HG02623 (cell line): Measurements from ENCODE around the gene PARP2.
A peak's percentile ranks its signal among the peaks of the same experiment; 100 is the strongest.
"Not testable (repeated sequence)": the region's sequence is repeated elsewhere in the genome, so short reads cannot be mapped to it uniquely, and the experiment has no call there.

Source experiments
- ATAC-seq: cut with Tn5 transposase; IDR thresholded peaks from one replicate; pipeline ENCODE4 v1.9.1; 2021; ENCODE audit warnings: moderate library complexity; ENCODE audit not compliant: unreplicated experiment

Gene PARP2

GRCh38 chr14:20343092-20343861 lies at the start of gene PARP2:
TSS of gene PARP2 (plus strand) at chr14:20343635. CDS start at chr14:20343642, 7 bp downstream.
- ATAC-seq: peak; percentile 90

DNA sequence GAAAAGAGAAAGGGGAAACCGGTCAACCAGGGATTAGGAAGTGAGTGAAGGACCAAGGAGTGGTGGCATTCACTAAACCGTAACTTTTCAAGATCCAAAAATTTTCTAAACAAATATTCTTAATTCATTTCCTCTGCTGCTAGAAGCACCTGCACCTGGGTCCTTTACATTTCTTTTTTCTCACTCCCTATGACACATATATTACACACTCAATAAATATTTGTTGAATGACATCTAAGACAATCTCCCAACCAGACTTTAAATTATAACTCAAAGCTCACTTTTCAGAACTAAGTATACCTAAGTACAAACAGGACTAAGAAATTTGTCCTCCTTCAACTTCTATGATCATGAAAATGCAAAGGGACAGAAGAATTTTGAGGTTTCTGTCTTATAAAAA lies 48.8 kb upstream of the PARP2 start:
- ATAC-seq: no peak

GRCh38 chr14:20295067-20295466 lies 48.4 kb upstream of the PARP2 start:
- ATAC-seq: peak; percentile 87

DNA sequence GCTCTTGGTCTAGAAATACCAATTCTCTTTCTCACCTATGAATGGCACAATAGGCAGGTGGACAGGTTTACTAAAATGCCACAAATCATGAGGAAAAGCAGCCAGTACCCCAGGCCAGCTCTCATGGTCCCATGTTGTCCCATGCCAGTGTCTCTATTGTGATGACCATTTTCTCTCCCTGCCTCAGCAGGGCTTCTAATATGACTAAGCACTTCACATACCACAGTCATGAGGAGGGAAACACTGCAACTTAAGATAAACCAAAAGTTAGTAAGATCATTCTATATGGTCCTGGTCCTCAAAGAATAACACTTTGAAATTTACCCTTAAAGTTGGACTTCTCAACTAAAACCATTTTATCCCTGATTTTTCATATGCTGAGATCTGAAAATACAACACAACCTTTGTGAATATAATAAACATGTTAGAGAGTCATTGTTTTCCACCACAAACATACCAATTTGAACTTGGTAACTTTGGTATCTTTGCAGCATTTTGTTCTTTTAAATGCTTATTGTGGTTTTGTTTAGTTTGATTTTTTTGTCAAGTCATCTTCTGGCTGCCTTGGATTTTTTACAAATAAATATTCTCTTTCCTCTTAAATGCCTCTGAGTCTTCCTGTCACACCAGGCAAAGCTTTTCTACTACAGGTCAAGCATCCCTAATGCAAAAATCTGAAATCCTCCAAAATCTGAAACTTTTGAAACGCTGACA lies 41.2 kb upstream of the PARP2 start:
- ATAC-seq: no peak

DNA sequence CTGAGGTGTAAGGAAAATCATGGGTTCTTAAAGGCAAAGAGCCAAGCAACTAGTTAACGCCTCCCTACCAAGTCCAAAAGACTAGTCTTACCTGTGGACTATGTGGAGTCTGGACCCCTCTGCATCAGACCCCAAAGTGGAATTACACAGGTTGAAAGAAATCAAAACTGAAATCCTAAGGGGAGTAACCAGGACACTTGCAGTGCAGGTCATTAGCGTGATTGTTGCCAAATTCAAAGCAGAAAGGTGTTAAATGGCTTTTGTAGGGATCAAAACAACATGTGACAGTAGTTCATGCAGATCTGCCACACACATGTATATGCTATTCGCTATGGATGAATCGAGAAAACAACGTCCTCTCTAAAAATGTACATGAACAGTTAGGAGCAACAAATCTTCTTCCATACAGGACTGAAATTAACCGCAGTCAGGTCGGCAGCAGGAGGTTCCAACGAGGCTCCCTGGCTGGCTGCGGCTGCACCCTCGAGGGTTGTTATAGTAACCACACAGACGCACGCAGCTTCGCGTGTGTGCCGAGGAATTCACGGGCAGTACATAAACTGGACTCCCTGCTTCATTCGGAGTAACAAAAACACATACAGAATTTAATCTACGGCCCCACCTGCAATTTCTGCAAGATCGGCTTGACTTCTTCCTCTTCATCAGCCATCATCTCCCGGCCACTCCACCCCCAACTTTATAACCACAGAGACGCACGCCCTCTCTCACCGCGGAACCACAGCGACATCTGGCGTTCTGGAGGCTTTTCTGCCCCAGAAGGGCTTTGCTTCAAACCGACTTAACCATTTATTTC lies 38.0 kb upstream of the PARP2 start, which contains the start of gene TTC5:
TTC5 (minus strand) TSS at position 687 of the 814 bp plus-strand sequence; CDS start at position 673, 14 bp downstream.
- peak; percentile 97 for ATAC-seq

DNA sequence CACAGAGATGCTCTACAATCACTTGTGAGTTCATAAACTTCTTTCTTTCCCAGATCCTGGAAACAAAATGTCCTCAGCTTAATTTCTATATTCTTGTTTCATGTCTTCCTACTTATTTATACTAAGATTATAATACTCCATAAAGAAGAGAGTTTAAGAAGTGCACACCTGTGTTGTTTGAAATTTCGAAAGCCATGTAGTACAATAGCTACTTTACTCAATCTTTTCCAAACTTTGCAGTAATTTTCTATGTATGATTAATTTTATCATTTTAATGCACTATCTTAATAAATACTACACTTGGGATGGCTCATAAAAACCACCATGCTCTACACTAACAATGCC lies 37.4 kb upstream of the PARP2 start:
- no peak for ATAC-seq

DNA sequence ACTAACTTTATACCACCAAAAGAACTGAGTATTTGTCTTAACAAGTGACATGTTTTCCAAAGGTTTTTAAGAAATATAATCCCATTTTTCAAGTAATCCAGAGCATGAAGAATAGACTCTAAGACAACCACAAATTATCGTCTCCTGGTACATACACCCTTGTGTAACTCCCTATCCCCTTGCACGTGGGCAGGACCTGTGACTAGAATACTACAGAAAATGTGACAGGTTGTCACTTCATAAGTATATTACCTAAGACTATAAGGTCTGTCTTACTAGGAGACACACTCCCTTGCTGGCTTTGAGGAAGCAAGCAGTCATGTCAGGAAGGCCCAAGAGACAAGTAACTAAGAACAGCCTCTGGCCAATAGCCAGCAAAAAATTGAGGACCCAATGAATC lies 29.4 kb upstream of the PARP2 start:
- ATAC-seq: no peak

DNA sequence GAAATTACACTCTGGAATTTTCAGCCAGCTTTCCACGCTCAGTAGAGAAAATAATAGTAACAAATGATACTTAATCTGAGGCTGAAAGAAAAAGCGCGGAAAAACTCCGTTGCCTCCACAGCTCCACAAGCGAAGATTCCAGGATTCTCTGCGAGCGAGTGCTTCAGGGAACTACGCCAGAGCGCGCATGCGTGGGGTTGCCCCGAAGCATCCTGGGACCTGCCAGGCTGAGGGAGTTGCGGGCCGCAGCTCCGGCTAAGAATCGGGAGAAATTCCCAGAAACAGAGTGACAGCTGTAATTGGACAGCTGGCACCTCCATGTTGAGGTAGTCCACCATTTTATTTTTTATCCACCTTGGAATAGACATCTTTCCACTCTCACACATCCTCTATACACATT lies 25.7 kb upstream of the PARP2 start:
- ATAC-seq: no peak

- no peak for ATAC-seq
Observed at GRCh38 chr14:20327005-20327869, 16.2 kb upstream of the PARP2 start.

- no peak for ATAC-seq
Observed at GRCh38 chr14:20328705-20329104, 14.7 kb upstream of the PARP2 start.

DNA sequence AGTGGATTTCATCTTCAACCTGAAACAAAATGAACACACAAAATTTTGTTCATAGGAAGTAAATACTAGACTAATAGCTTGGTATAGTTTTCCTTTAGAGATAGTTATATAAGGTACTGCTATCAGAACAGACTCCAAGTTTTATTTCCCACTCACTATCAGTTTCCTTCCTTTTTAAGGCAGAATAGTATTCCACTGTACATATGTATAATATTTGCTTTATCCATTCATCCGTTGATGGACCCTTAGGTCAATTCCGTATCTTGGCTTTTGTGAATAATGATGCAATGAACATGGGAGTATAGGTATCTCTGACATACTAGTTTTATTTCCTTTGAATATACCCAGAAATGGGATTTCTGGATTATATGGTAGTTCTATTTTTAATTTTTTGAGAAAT lies 14.1 kb upstream of the PARP2 start:
- no peak for ATAC-seq

- ATAC-seq: no peak
Observed at GRCh38 chr14:20331053-20331613, 12.3 kb upstream of the PARP2 start.

GRCh38 chr14:20332431-20332787 lies 11.0 kb upstream of the PARP2 start:
- ATAC-seq: no peak

DNA sequence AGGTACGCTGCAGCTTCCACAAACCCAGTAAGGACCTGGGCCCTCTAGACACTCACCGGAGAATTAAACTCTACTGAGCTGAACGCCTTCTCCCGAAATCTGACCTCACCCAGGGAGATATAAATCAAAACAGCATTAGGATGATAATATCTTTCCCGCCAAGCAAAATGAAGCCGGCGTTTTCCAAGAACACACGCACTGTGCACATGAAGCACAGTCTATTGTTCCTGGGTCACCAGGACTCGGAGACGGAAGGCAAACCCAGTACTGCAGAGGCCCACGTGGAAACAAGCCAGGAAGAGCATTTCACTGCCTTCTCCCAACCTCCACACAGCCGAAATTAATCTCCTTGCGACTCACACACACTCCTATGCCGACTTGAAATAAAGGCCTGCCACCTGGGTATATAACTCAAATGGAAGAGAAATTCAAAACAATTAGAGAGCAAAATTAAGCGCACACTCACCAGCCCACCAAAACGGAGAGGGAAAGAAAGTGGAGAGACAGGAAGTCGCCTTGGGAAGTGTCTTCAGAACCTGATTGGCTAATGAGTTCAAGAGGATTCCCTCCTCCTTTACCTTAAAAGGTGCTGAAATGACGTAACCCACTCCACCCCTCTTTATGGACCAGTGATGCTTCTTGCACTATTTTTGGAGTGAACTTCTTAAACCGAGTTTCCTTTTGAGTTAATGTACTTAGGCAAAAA lies 10.5 kb upstream of the PARP2 start, which contains the start of gene CCNB1IP1:
CCNB1IP1 (minus strand) TSS at position 492 of the 706 bp plus-strand sequence. CDS start 16,756 bp downstream, outside the sequence.
- ATAC-seq: peak; percentile 99

GRCh38 chr14:20333494-20333841 lies 10.0 kb upstream of the PARP2 start:
- ATAC-seq: no peak

DNA sequence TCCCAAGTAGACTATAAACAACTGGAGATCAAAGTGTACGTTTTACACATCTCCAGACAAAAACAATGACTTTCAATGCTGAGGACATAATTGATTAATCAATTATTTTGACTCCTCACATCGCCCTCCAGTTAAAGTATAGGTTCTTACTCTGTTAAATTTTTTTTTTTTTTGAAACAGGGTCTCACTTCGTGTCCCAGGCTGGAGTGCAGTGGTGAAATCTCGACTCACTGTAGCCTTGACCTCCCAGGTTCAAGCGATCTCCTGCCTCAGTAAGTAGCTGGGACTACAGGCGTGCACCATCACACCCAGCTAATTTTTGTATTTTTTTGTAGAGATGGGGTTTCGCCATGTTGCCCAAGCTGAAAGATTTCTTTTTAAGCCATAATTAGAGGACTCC lies 9.4 kb upstream of the PARP2 start:
- ATAC-seq: no peak

- ATAC-seq: not testable (repeated sequence)
Observed at GRCh38 chr14:20341032-20341431, 2.4 kb upstream of the PARP2 start.

- no peak for ATAC-seq
Observed at GRCh38 chr14:20341646-20342045, 1.8 kb upstream of the PARP2 start.

GRCh38 chr14:20343862-20344220 lies 406 bp downstream of the PARP2 start:
- no peak for ATAC-seq

DNA sequence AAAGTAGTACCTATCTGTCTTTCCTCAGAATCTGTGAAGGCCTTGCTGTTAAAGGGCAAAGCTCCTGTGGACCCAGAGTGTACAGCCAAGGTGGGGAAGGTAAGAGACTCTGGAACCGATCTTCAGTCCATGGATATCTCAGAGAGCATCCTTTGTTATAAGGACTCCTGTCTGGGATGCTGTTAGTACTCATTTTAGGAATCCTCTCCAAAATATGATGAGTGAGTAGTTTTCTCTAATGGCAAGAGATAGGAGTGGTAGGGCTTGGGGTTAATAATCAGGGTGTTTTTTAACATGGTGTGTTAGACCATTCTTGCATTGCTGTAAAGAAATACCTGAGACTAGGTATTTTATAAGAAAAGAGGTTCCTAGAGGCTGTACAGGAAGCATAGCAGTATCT lies 1.9 kb downstream of the PARP2 start:
- no peak for ATAC-seq
